HepG2 (cell line): ENCODE results near the gene XRCC5. TPM values are rescaled to one million over a fixed set of nuclear protein-coding genes. Genes with fewer than 3 reads are reported as not detected.

Source experiments
- ARNT2 ChIP-seq: sonication (generic); formaldehyde crosslinking; IDR thresholded peaks from 2 replicates; pipeline ENCODE4 v1.8.0; 2022; ENCODE audit warnings: mild to moderate bottlenecking, low read depth, missing genetic modification reagents, moderate library complexity
- CAMTA2 ChIP-seq: sonication (generic); formaldehyde crosslinking; IDR thresholded peaks from 2 replicates; pipeline ENCODE4 v1.4.0; 2020; ENCODE audit warnings: mild to moderate bottlenecking, missing genetic modification reagents, borderline replicate concordance
- CCDC6 ChIP-seq: sonication (generic); formaldehyde crosslinking; IDR thresholded peaks from 2 replicates; pipeline ENCODE4 v1.8.1; 2022; ENCODE audit warnings: mild to moderate bottlenecking, missing genetic modification reagents, moderate library complexity
- DR1 ChIP-seq: sonication (generic); formaldehyde crosslinking; IDR thresholded peaks from 2 replicates; pipeline ENCODE4 v1.8.0; 2021; ENCODE audit warnings: mild to moderate bottlenecking, missing genetic modification reagents, inconsistent platforms
- DZIP1 ChIP-seq: sonication (generic); formaldehyde crosslinking; IDR thresholded peaks from 2 replicates; pipeline ENCODE4 v1.5.0; 2020; ENCODE audit warnings: mild to moderate bottlenecking, missing genetic modification reagents
- GLMP ChIP-seq: sonication (generic); formaldehyde crosslinking; IDR thresholded peaks from 2 replicates; pipeline ENCODE4 v1.9.0; 2021; ENCODE audit warnings: missing genetic modification reagents, mild to moderate bottlenecking, borderline replicate concordance
- HOXA3 ChIP-seq: sonication (generic); formaldehyde crosslinking; IDR thresholded peaks from 2 replicates; pipeline ENCODE4 v1.5.0; 2020; ENCODE audit warnings: missing genetic modification reagents
- IKZF5 ChIP-seq: IDR thresholded peaks from 2 replicates; pipeline ENCODE4 v1.6.1; 2018; ENCODE audit warnings: missing genetic modification reagents, mild to moderate bottlenecking, missing compliant biosample characterization
- MED8 ChIP-seq: sonication (generic); formaldehyde crosslinking; IDR thresholded peaks from 2 replicates; pipeline ENCODE4 v1.8.1; 2023; ENCODE audit warnings: mild to moderate bottlenecking, missing genetic modification reagents; ENCODE audit not compliant: insufficient replicate concordance
- NPAS2 ChIP-seq: sonication (generic); formaldehyde crosslinking; IDR thresholded peaks from 2 replicates; pipeline ENCODE4 v1.8.0; 2022; ENCODE audit warnings: mild to moderate bottlenecking, missing genetic modification reagents, borderline replicate concordance
- ONECUT2 ChIP-seq: sonication (generic); formaldehyde crosslinking; IDR thresholded peaks from 2 replicates; pipeline ENCODE4 v1.4.0; 2020; ENCODE audit warnings: missing genetic modification reagents
- PRDM4 ChIP-seq: sonication (generic); formaldehyde crosslinking; IDR thresholded peaks from 2 replicates; pipeline ENCODE4 v1.9.0; 2021; ENCODE audit warnings: missing genetic modification reagents, borderline replicate concordance
- RCOR2 ChIP-seq: IDR thresholded peaks from 2 replicates; pipeline ENCODE4 v1.6.1; 2016; ENCODE audit warnings: missing biosample characterization, missing genetic modification reagents
- XRCC5 ChIP-seq: fragments of 200-400 bp; formaldehyde crosslinking; optimal IDR thresholded peaks from 2 replicates; pipeline ENCODE3; 2017; ENCODE audit warnings: mild to moderate bottlenecking, low read length
- ZFP1 ChIP-seq: IDR thresholded peaks from 2 replicates; pipeline ENCODE4 v1.6.1; 2016
- ZNF17 ChIP-seq: sonication (generic); formaldehyde crosslinking; IDR thresholded peaks from 2 replicates; pipeline ENCODE4 v1.5.0; 2020; ENCODE audit warnings: mild to moderate bottlenecking, missing genetic modification reagents
- ZNF33A ChIP-seq: sonication (generic); formaldehyde crosslinking; IDR thresholded peaks from 2 replicates; pipeline ENCODE4 v1.5.1; 2020; ENCODE audit warnings: missing genetic modification reagents, mild to moderate bottlenecking, moderate library complexity, borderline replicate concordance
- ZNF614 ChIP-seq: IDR thresholded peaks from 2 replicates; pipeline ENCODE4 v1.6.1; 2018; ENCODE audit warnings: missing biosample characterization, missing genetic modification reagents, inconsistent platforms, borderline replicate concordance
- ZNF629 ChIP-seq: sonication (generic); formaldehyde crosslinking; conservative IDR thresholded peaks from 2 replicates; pipeline ENCODE4 v1.5.0; 2020; ENCODE audit warnings: missing genetic modification reagents
- ZNF691 ChIP-seq: sonication (generic); formaldehyde crosslinking; IDR thresholded peaks from 2 replicates; pipeline ENCODE4 v1.4.0; 2020; ENCODE audit warnings: missing genetic modification reagents, low read depth, mild to moderate bottlenecking, borderline replicate concordance
- ZNF841 ChIP-seq: sonication (generic); formaldehyde crosslinking; IDR thresholded peaks from 2 replicates; pipeline ENCODE4 v1.8.1; 2023; ENCODE audit warnings: missing genetic modification reagents, borderline replicate concordance
- polyA plus RNA-seq, 8 experiments: library from polyadenylated mRNA; depleted of rRNA in 3 of 8; stranded (reverse) in 7 of 8; unstranded in 1 of 8; fragments of >200 nt; fragmentation: Illumina TruSeq in 4 of 8; extraction: Trizol in 4 of 8; gene quantifications; 2 replicates each; pipeline versions ENCODE4 v1.2.1 to v1.2.3, GENCODE V29; 2011 to 2016; ENCODE audit warnings: low read depth in 4 of 8, missing spikeins in 1 of 8, mixed read lengths in 1 of 8; ENCODE audit not compliant: insufficient read depth in 1 of 8
- total RNA-seq, 5 experiments: library from RNA; depleted of rRNA; stranded (reverse); fragments of >200 nt; fragmentation: Illumina TruSeq; extraction: Trizol; gene quantifications; 2 replicates each; pipeline ENCODE4 v1.2.3, GENCODE V29; 2016; ENCODE audit warnings: low read depth in 1 of 5

XRCC5 gene
- total and polyA plus RNA-seq, 2 of the 13 experiments (the other 11 are each of a cell fraction or from before 2014, with no cell fraction given): 264 to 454 TPM

GRCh38 chr2:216083464-216084281, 25.5 kb upstream of the XRCC5 start (continued):
- no peak for TF ChIP-seq CCDC6
- no peak for TF ChIP-seq NPAS2 (CRISPR knock-in tag)
- TF ChIP-seq ZNF33A: no peak
- TF ChIP-seq CAMTA2: no peak
- TF ChIP-seq DR1 (CRISPR knock-in tag): no peak
- no peak for TF ChIP-seq MED8 (CRISPR knock-in tag)
- TF ChIP-seq HOXA3 (CRISPR knock-in tag): peak; percentile 37; the same call in 1 of the 2 replicates
- no peak for TF ChIP-seq ZNF17 (CRISPR knock-in tag)
- TF ChIP-seq ZFP1: peak; percentile 26; the same call in 1 of the 2 replicates
- 0 out of 2 replicates have a peak, but pooled peaks have one; percentile 22 for TF ChIP-seq ZNF629 (CRISPR knock-in tag)
- no peak for TF ChIP-seq PRDM4
- TF ChIP-seq IKZF5: 0 out of 2 replicates have a peak, but pooled peaks have one; percentile 31
- 0 out of 2 replicates have a peak, but pooled peaks have one; percentile 43 for TF ChIP-seq ZNF614 (CRISPR knock-in tag)
- no peak for TF ChIP-seq GLMP (CRISPR knock-in tag)
- TF ChIP-seq DZIP1 (CRISPR knock-in tag): no peak
- no peak for TF ChIP-seq ZNF691 (CRISPR knock-in tag)
- TF ChIP-seq XRCC5: peak; percentile 57
- TF ChIP-seq ARNT2 (CRISPR knock-in tag): no peak
- no peak for TF ChIP-seq RCOR2 (CRISPR knock-in tag)
- no peak for TF ChIP-seq ZNF841 (CRISPR knock-in tag)
- TF ChIP-seq ONECUT2: no peak
